Adrenal gland (tissue), 12 donors: Measurements from ENCODE around the gene RLF. TPM values are rescaled to one million over a fixed set of nuclear protein-coding genes. Genes with fewer than 3 reads are reported as not detected.
A peak's percentile ranks its signal among the peaks of the same experiment; 100 is the strongest.

Experiments
- DNase-seq, 7 donors: peaks; one replicate each; pipeline ENCODE4 v3.0.0-alpha.2; 2019 to 2020
- H3K27ac ChIP-seq, 5 donors: fragments of 200-600 bp; sonication (generic) in 4 of 5; 1 replicate in 3 of 5; 2 replicates in 2 of 5; pipeline versions ENCODE4 v1.5.1 to v1.8.0; 2016 to 2020; ENCODE audit warnings: mild to moderate bottlenecking in 1 of 5
- H3K27me3 ChIP-seq: fragments of 200-600 bp; 2 replicates; pipeline ENCODE4 v1.8.0; 2021
- H3K36me3 ChIP-seq, 2 donors: fragments of 200-600 bp; replicated peaks in 1 of 2; 1 replicate in 1 of 2; 2 replicates in 1 of 2; pipeline versions ENCODE4 v1.5.1 to v1.8.0; 2018 to 2022
- H3K4me1 ChIP-seq, 2 donors: fragments of 200-600 bp; replicated peaks in 1 of 2; 1 replicate in 1 of 2; 2 replicates in 1 of 2; pipeline versions ENCODE4 v1.5.1 to v1.8.0; 2018 to 2021
- H3K4me3 ChIP-seq, 4 donors: fragments of 200-600 bp; sonication (generic) in 3 of 4; one replicate each; pipeline ENCODE4 v1.5.1; 2016 to 2018
- H3K9me3 ChIP-seq, 3 donors: fragments of 200-600 bp; sonication (generic) in 1 of 3; replicated peaks in 1 of 3; 1 replicate in 2 of 3; 2 replicates in 1 of 3; pipeline versions ENCODE4 v1.5.1 to v1.8.0; 2016 to 2021
- CTCF ChIP-seq, 6 experiments: fragments of 450-650 bp in 4 of 6; fragments of 200-600 bp in 2 of 6; sonication (generic) in 1 of 6; IDR thresholded peaks; 1 replicate in 5 of 6; 2 replicates in 1 of 6; pipeline versions ENCODE4 v1.5.1 to v1.8.0; 2016 to 2021; ENCODE audit warnings: antibody characterized with exemption in 6 of 6, mild to moderate bottlenecking in 2 of 6, moderate library complexity in 1 of 6
- POLR2A ChIP-seq, 2 donors: fragments of 450-650 bp; IDR thresholded peaks; one replicate each; pipeline ENCODE4 v1.6.1; 2017; ENCODE audit warnings: antibody characterized with exemption in 2 of 2, mild to moderate bottlenecking in 2 of 2, moderate library complexity in 1 of 2
- WGBS, 4 donors: extraction: QIAGEN DNeasy Blood & Tissue Kit in 2 of 4; methylation state at CpG; one replicate each; pipeline versions ENCODE4 v1.1.5 to v1.1.7; 2013 to 2017; 5-methylcytosine and 5-hydroxymethylcytosine counted together
- intact Hi-C, 2 donors: fragments of 100-400 bp; cut with DNase I; formaldehyde crosslinking; loops; one replicate each; pipeline versions ENCODE4 v1.14.1 to v1.15.0; 2022 to 2023
- polyA plus RNA-seq, 3 donors: library from polyadenylated mRNA; stranded (reverse); fragments of 200-250 nt in 2 of 3; fragments of 350-450 nt in 1 of 3; fragmentation: Illumina TruSeq in 1 of 3; extraction: RNeasy Lipid Tissue Mini Kit (QIAGEN cat#74804) in 1 of 3; gene quantifications; one replicate each; pipeline ENCODE4 v1.2.3, GENCODE V29; 2013 to 2014
- total RNA-seq, 9 donors: library from RNA; depleted of rRNA in 4 of 9; stranded (reverse); fragments of >200 nt in 4 of 9; fragments of 120-200 nt in 1 of 9; fragmentation: NEBNext Ultra II Directional in 1 of 9; extraction: Animal tissue kit (Norgen Biotek cat#: 25700) in 1 of 9; gene quantifications; one replicate each; pipeline versions ENCODE4 v1.1.0 to v1.2.4, GENCODE V29; 2013 to 2023
- donor health status: healthy with polysubstance abuse.
- donor health status: Bipolar disorder and iron deficiency.
- donor health status: DM: yes; HTN: yes; CAD: no.
- donor health status: DM: no; HTN: no; CAD: no.
- donor health status: DM: no; HTN: no; CAD: no.
- donor health status: DM: yes; HTN: yes; CAD: no.

Gene RLF
- total and polyA plus RNA-seq, 12 donors: 3.7 to 18.8 (median 11.3) TPM

- Histone ChIP-seq H3K27me3 (no peaks in the 10 kb centered on the region), H3K4me3 (no peak overlapping the region), H3K36me3 (peaks cover 0 to 35% of the 10 kb centered on the region in 2 donors), H3K4me1 (peaks cover 11 to 12% of the 10 kb centered on the region in 2 donors), H3K9me3 (no peaks in the 10 kb centered on the region), H3K27ac (no peak overlapping the region)
- intact Hi-C loops: no loop called here
- 91 to 95% (median 93%) methylated on average over 3 of the region's 3 CpGs for WGBS, 4 donors
- no peak for DNase-seq
- TF ChIP-seq POLR2A (IDR thresholded peaks at IDR 0.05): no peak
- no peak for TF ChIP-seq CTCF (IDR thresholded peaks at IDR 0.05)
Observed at GRCh38 chr1:40272653-40273213, 111.5 kb downstream of the RLF start.

DNA sequence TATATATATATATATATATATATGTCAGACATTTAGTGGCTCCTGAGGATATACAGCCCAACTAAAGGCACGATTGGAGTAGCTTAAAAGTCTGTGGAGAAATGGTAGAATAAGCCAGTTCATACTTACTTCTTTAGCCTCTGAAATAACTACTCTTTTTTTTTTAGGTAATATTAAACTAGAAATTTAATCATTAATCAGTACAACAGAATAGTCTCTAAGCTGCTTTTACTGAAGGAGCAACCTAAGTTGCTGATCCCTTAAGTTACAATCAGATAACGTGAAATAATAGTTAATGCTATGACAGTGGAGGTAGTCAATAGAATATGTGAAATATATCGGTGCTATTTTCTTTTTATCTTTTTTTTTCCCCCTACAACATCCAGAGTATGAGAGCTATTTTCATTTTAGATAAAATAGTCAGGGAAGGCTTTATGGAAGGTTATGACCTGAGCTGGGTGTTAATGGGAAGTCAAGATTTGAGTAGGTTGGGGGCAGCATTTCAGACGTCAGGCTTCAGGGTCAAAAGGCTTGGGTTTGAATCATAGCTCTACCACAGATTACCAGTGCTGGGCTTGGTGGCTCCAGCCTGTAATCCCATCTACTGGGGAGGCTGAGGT lies 112.5 kb downstream of the RLF start:
- Histone ChIP-seq H3K9me3 (no peaks in the 10 kb centered on the region), H3K27ac (peak overlapping the region in 1 of 5 donors; percentile 35), H3K36me3 (peaks cover 0 to 26% of the 10 kb centered on the region in 2 donors), H3K4me3 (no peak overlapping the region), H3K27me3 (no peaks in the 10 kb centered on the region), H3K4me1 (peaks cover 4 to 6% of the 10 kb centered on the region in 2 donors)
- DNase-seq: no peak
- WGBS, 4 donors: 75 to 83% (median 82%) methylated on average over 4 of the region's 4 CpGs
- intact Hi-C loops: no loop called here
- TF ChIP-seq CTCF (IDR thresholded peaks at IDR 0.05) (no peak), POLR2A (IDR thresholded peaks at IDR 0.05) (no peak)

GRCh38 chr1:40274331-40274730 lies 113.1 kb downstream of the RLF start:
- TF ChIP-seq POLR2A (IDR thresholded peaks at IDR 0.05) (no peak), CTCF (IDR thresholded peaks at IDR 0.05) (no peak)
- H3K9me3 ChIP-seq: no peaks in the 10 kb centered on the region
- DNase-seq: peak in 2 of 7 donors; percentile 44 to 62
- peak overlapping the region in 1 of 5 donors; percentile 35 for H3K27ac ChIP-seq
- H3K27me3 ChIP-seq: no peaks in the 10 kb centered on the region
- no peak overlapping the region for H3K4me3 ChIP-seq
- H3K4me1 ChIP-seq: peaks cover 6 to 9% of the 10 kb centered on the region in 2 donors
- H3K36me3 ChIP-seq: peaks cover 0 to 22% of the 10 kb centered on the region in 2 donors
- intact Hi-C loops: no loop called here
- 65 to 77% (median 73%) methylated on average over 2 of the region's 2 CpGs for WGBS, 4 donors

DNA sequence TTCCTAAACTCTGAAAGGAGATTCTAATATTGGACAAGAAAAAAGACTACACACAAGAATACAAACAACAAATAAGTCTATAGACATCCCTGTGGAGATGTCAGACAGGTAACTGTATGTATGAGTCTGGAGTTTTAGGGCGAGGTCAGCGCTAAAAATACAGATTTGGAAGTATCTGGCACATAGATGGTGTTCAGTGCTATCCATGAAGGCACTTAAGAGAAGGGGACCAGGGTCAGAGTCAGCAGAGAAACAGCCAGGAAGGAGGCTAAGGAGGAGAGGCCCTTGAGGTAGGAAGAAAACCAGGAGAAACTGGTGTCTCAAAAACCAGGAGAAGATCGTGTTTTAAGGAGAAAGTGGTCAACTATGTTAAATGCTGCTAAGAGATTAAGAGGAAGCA lies 114.9 kb downstream of the RLF start:
- Histone ChIP-seq H3K4me3 (no peak overlapping the region), H3K27ac (no peak overlapping the region), H3K36me3 (peaks cover 0 to 11% of the 10 kb centered on the region in 2 donors), H3K4me1 (peaks cover 0 to 5% of the 10 kb centered on the region in 2 donors), H3K27me3 (no peaks in the 10 kb centered on the region), H3K9me3 (no peaks in the 10 kb centered on the region)
- TF ChIP-seq POLR2A (IDR thresholded peaks at IDR 0.05): no peak
- TF ChIP-seq CTCF (IDR thresholded peaks at IDR 0.05): no peak
- DNase-seq: no peak
- intact Hi-C loops: no loop called here
- 95 to 98% (median 96%) methylated on average over 3 of the region's 3 CpGs for WGBS, 4 donors
